Activated gamma-delta T cell (primary cell): ENCODE results near the gene MAN1A2.

Experiments
- DNase-seq: peaks from one replicate; lab custom pipeline; 2025; lab: John Stamatoyannopoulos, UW

The MAN1A2 gene

GRCh38 chr1:117577191-117577885 lies 210.1 kb downstream of the MAN1A2 start:
- DNase-seq, result no peak

DNA sequence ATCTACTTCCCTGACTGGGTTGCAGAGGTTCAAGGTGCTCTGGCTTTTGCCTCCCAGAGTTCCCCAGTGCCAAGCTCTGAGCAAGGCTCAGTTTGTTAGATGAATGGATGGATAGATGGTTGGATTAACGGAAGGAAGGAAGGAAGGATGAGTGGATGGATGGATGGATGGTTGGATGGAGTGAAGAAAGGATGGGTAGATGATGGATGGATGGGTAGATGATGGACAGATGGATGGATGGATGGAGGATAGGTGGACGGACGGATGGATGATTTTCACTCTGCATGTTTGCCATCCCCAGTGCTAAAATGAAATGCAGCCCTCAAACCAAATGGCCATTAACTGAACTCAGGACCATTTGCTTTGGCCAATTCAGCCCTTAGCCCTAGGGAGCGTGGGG lies 211.2 kb downstream of the MAN1A2 start:
- DNase-seq, result no peak
